OCI-LY7 (cell line): ENCODE data around the gene ANKH. TPM values are rescaled to one million over a fixed set of nuclear protein-coding genes. Genes with fewer than 3 reads are reported as not detected.
"Not testable (repeated sequence)": the region's sequence is repeated elsewhere in the genome, so short reads cannot be mapped to it uniquely, and the experiment has no call there.

Experiments used
- BruUV-seq: library from RNA; stranded (reverse); fragments of 400-500 nt; replicated peaks from 2 replicates; lab custom pipeline; 2021; lab: Mats Ljungman, UMichigan
- CTCF ChIA-PET: fragments of 300-600 bp; sonication (Branson Sonifier 250); formaldehyde crosslinking; loops from one replicate; lab custom pipeline; 2022; ENCODE audit warnings: antibody characterized with exemption; ENCODE audit not compliant: unreplicated experiment; lab: Charles Lee
- POLR2A ChIA-PET: fragments of 300-600 bp; sonication (Branson Sonifier 250); formaldehyde crosslinking; loops from one replicate; lab custom pipeline; 2022; ENCODE audit warnings: antibody characterized with exemption; lab: Charles Lee
- DNase-seq: peaks from one replicate; pipeline ENCODE4 v3.0.0-alpha.2; 2015; ENCODE audit warnings: low spot score
- H2AFZ ChIP-seq: fragments of 200-600 bp; sonication (generic), shearing (Covaris generic); 2 replicates; pipeline ENCODE4 v1.6.1; 2014; ENCODE audit warnings: mild to moderate bottlenecking, antibody characterized with exemption, low read length, moderate library complexity
- H3K27ac ChIP-seq: fragments of 200-600 bp; sonication (generic); 2 replicates; pipeline ENCODE4 v1.5.1; 2014; ENCODE audit warnings: mixed run types, low read depth, mild to moderate bottlenecking, moderate library complexity, low read length, inconsistent platforms; ENCODE audit not compliant: poor library complexity, severe bottlenecking
- H3K36me3 ChIP-seq: fragments of 200-600 bp; sonication (generic); 2 replicates; pipeline ENCODE4 v1.6.1; 2014; ENCODE audit warnings: mild to moderate bottlenecking, antibody characterized with exemption, low read length, moderate library complexity, mixed read lengths; ENCODE audit not compliant: insufficient read depth
- H3K4me1 ChIP-seq: fragments of 200-600 bp; sonication (generic); 2 replicates; pipeline ENCODE4 v1.5.1; 2014; ENCODE audit warnings: mild to moderate bottlenecking, low read length; ENCODE audit not compliant: insufficient read depth, poor library complexity, severe bottlenecking
- H3K4me2 ChIP-seq: fragments of 200-600 bp; sonication (generic); 2 replicates; pipeline ENCODE4 v1.6.1; 2014; ENCODE audit warnings: mild to moderate bottlenecking, low read length
- H3K4me3 ChIP-seq: fragments of 200-600 bp; sonication (generic); 2 replicates; pipeline ENCODE4 v1.5.1; 2014; ENCODE audit warnings: mild to moderate bottlenecking, low read depth, low read length; ENCODE audit not compliant: poor library complexity, severe bottlenecking
- H3K79me2 ChIP-seq: fragments of 200-600 bp; sonication (generic); 2 replicates; pipeline ENCODE4 v1.6.1; 2016; ENCODE audit warnings: low read depth, mild to moderate bottlenecking, low read length, moderate library complexity, mixed read lengths; ENCODE audit not compliant: insufficient read depth
- H3K9me2 ChIP-seq: fragments of 200-600 bp; sonication (generic); 2 replicates; pipeline ENCODE4 v1.6.1; 2016; ENCODE audit warnings: mild to moderate bottlenecking, low read length, mixed read lengths; ENCODE audit not compliant: insufficient read depth
- H3K9me3 ChIP-seq: fragments of 200-600 bp; sonication (generic); 2 replicates; pipeline ENCODE4 v1.6.1; 2014; ENCODE audit warnings: mild to moderate bottlenecking, mixed run types, low read length, mixed read lengths
- H4K20me1 ChIP-seq: fragments of 200-600 bp; sonication (generic); 2 replicates; pipeline ENCODE4 v1.6.1; 2014; ENCODE audit warnings: mild to moderate bottlenecking, antibody characterized with exemption, low read length, moderate library complexity, mixed read lengths; ENCODE audit not compliant: insufficient read depth
- EZH2phosphoT487 ChIP-seq: fragments of 200-600 bp; sonication (generic); IDR thresholded peaks from 2 replicates; pipeline ENCODE4 v1.6.1; 2018; ENCODE audit warnings: low read depth, borderline replicate concordance, mild to moderate bottlenecking, mixed run types, antibody characterized with exemption, low read length, moderate library complexity, mixed read lengths
- intact Hi-C: fragments of 100-400 bp; cut with micrococcal nuclease; formaldehyde crosslinking; loops from one replicate; pipeline ENCODE4 v1.10.0; 2022; ENCODE audit not compliant: unreplicated experiment
- total RNA-seq, 2 experiments: library from RNA; depleted of rRNA in 1 of 2; stranded (reverse); fragments of >200 nt in 1 of 2; shearing (Covaris generic) in 1 of 2; gene quantifications; 2 replicates each; pipeline ENCODE4 v1.2.3, GENCODE V29; 2014 to 2022
- TF ChIP-seq, protein P1 (sequence below): fragments of 200-600 bp; sonication (generic); conservative IDR thresholded peaks from 2 replicates; pipeline ENCODE4 v1.5.1; 2014; ENCODE audit warnings: mild to moderate bottlenecking, antibody characterized with exemption, low read length, moderate library complexity, mixed read lengths

Gene ANKH
- total RNA-seq, 2 experiments from 2014 or later: 23.1 to 80.4 TPM

DNA sequence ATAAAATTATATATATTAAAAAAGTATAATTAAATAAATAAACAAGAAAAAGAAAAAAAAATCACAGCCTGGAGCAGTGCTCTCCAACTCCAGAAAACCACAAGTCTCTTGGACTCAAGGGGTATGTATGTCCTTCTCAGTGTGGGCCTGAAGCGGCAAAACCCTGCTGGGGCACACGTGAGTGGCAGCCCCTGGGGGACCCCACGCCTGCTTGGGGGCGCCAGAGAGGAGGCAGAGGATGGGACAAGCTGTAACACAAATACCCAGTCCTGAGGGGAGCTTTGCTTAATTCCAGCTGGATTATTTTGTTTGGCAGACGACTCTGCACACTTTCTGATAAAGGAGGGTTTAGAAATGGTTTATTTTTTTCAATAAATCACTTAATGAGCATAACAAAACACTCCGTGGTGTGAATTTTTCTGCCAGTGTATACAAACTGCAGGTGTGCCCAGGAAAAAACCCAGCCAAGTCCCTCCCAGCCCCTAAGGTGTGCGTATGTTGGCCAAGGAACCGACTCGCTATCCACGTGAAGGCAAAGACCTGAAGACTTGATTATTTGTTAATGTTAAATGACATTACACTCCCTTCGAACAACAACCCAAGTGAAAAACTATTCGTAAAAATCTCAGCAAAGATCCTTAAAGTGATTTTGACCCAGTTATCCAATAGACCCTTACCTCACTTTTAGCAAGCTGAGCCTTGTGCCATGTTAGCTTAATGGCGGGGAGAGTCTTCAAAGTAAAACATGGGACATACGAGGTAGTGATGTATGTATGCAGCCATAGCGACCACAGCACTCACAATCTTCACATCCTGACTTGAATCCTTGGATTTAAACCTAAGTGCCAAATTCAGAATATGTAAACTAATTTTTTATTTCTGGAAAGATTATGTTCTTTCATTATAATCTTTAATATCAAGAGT lies 32.9 kb downstream of the ANKH start:
- Histone ChIP-seq H3K36me3 (peaks cover 10% of the 10 kb centered on the region), H3K79me2 (peaks cover 11% of the 10 kb centered on the region), H3K27ac (no peak overlapping the region), H3K4me2 (no peak overlapping the region), H3K9me2 (no peaks in the 10 kb centered on the region), H3K4me3 (no peak overlapping the region), H4K20me1 (peaks cover 8% of the 10 kb centered on the region; the same call in 1 of the 2 replicates), H3K4me1 (peaks cover 15% of the 10 kb centered on the region), H2AFZ (no peak overlapping the region), H3K9me3 (no peaks in the 10 kb centered on the region)
- intact Hi-C loops: no loop called here
- TF ChIP-seq, protein P1, sequence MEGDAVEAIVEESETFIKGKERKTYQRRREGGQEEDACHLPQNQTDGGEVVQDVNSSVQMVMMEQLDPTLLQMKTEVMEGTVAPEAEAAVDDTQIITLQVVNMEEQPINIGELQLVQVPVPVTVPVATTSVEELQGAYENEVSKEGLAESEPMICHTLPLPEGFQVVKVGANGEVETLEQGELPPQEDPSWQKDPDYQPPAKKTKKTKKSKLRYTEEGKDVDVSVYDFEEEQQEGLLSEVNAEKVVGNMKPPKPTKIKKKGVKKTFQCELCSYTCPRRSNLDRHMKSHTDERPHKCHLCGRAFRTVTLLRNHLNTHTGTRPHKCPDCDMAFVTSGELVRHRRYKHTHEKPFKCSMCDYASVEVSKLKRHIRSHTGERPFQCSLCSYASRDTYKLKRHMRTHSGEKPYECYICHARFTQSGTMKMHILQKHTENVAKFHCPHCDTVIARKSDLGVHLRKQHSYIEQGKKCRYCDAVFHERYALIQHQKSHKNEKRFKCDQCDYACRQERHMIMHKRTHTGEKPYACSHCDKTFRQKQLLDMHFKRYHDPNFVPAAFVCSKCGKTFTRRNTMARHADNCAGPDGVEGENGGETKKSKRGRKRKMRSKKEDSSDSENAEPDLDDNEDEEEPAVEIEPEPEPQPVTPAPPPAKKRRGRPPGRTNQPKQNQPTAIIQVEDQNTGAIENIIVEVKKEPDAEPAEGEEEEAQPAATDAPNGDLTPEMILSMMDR: peak; percentile 35; the same call in 1 of the 2 replicates
- no peak for TF ChIP-seq EZH2phosphoT487
- POLR2A ChIA-PET: interaction anchor here (1.1 kb wide), 1 partner anchor 9 kb away, joined by 3 read pairs; no protein-coding TSS in a partner anchor
- BruUV-seq: no TSS peak
- CTCF ChIA-PET: no interaction called here
- DNase-seq: no peak

DNA sequence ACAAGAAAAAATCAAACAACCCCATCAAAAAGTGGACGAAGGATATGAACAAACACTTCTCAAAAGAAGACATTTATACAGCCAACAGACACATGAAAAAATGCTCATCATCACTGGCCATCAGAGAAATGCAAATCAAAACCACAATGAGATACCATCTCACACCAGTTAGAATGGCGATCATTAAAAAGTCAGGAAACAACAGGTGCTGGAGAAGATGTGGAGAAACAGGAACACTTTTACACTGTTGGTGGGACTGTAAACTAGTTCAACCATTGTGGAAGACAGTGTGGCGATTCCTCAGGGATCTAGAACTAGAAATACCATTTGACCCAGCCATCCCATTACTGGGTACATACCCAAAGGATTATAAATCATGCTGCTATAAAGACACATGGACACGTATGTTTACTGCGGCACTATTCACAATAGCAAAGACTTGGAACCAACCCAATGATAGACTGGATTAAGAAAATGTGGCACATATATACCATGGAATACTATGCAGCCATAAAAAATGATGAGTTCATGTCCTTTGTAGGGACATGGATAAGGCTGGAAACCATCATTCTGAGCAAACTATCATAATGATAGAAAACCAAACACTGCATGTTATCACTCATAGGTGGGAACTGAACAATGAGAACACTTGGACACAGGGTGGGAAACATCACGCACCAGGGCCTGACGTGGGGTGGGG lies 34.0 kb downstream of the ANKH start:
- POLR2A ChIA-PET, CTCF ChIA-PET, BruUV-seq, intact Hi-C loops, DNase-seq, H3K9me3 ChIP-seq, H3K4me3 ChIP-seq, H3K27ac ChIP-seq, H2AFZ ChIP-seq, H3K4me2 ChIP-seq, H4K20me1 ChIP-seq, H3K36me3 ChIP-seq, H3K9me2 ChIP-seq: not testable (repeated sequence)
- peaks cover 11% of the 10 kb centered on the region for H3K79me2 ChIP-seq
- peaks cover 13% of the 10 kb centered on the region for H3K4me1 ChIP-seq

DNA sequence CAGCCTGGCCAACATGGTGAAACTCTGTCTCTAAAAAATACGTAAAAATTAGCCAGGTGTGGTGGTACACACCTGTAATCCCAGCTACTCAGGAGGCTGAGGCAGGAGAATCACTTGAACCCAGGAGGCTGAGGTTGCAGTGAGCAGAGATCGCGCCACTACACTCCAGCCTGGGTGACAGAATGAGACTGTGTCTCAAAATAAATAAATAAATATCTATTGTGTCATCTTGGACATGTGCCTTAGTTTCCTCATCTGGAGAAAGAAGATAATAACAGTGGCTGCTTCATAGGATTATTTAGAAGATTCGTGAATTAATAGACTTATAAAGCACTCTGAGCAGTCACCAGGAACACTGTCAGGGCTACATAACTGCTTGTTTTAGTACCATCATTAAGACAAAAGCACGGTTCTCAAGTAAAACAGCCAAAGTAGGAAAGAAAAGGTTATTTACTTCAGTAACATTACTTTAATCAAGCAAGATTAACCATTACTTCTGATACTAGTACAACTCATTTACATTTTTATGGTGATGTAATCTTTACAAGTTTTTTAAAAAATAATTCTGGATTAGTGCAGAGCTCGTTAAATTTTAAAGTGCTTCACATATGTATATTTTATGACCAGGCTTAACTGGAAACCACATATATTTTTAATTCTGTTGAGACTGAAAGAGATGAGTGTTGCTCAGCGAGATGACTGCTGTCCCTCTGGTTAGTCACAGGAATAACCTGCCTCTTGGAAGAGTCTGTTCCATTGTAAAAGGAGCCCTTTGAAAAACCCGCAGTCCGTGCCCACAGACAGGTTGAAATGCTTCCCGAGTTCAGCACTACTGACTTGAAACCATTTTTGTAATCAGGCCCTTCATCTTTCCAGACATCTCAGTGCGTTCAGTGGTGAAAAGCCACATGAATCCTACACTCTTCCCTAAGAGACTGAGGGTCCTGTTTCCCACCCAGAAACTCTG lies 36.7 kb downstream of the ANKH start:
- Histone ChIP-seq H3K4me2 (no peak overlapping the region), H3K79me2 (peaks cover 16% of the 10 kb centered on the region), H3K9me3 (no peaks in the 10 kb centered on the region), H3K27ac (no peak overlapping the region), H4K20me1 (peaks cover 13% of the 10 kb centered on the region; the same call in 1 of the 2 replicates), H2AFZ (no peak overlapping the region), H3K4me3 (no peak overlapping the region), H3K36me3 (peaks cover 10% of the 10 kb centered on the region), H3K4me1 (peaks cover 5% of the 10 kb centered on the region), H3K9me2 (no peaks in the 10 kb centered on the region)
- no peak for DNase-seq
- ChIA-PET CTCF (no interaction called here), POLR2A (interaction anchor here (0.6 kb wide), 1 partner anchor 89 kb away, joined by 3 read pairs; no protein-coding TSS in a partner anchor)
- BruUV-seq: no TSS peak
- TF ChIP-seq, protein P1: no peak
- TF ChIP-seq EZH2phosphoT487: no peak
- intact Hi-C loops: no loop called here
